Loucy (cell line): Measurements from ENCODE around the gene CD36.

Experiments
- EZH2phosphoT487 ChIP-seq: fragments of 200-600 bp; IDR thresholded peaks from 2 replicates; pipeline ENCODE4 v1.6.1; 2018; ENCODE audit warnings: antibody characterized with exemption, mild to moderate bottlenecking, moderate library complexity, borderline replicate concordance
- TF ChIP-seq, protein P1 (sequence below): fragments of 200-600 bp; sonication (generic); conservative IDR thresholded peaks from 2 replicates; pipeline ENCODE4 v1.5.1; 2014; ENCODE audit warnings: mild to moderate bottlenecking, antibody characterized with exemption, low read length

DNA sequence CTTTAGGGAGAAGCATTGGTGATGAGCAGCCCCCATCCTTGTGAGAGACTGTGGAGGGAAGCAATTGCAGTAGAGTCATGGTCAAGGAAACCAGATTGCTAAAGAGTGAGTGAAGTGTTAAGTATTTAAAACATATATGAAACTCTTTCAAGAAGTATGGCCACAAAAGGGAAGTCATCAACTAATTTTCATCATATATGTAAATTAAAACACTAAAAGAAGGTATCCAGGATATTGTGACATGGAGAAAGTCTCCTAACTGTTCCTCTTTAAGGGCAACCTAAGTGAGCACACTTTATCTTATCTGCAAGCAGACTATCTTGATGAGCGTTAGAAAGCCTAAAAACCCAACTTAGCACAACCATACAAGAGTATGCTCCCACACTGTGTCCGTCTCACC is 69.7 kb downstream of the CD36 start:
- TF ChIP-seq, protein P1, sequence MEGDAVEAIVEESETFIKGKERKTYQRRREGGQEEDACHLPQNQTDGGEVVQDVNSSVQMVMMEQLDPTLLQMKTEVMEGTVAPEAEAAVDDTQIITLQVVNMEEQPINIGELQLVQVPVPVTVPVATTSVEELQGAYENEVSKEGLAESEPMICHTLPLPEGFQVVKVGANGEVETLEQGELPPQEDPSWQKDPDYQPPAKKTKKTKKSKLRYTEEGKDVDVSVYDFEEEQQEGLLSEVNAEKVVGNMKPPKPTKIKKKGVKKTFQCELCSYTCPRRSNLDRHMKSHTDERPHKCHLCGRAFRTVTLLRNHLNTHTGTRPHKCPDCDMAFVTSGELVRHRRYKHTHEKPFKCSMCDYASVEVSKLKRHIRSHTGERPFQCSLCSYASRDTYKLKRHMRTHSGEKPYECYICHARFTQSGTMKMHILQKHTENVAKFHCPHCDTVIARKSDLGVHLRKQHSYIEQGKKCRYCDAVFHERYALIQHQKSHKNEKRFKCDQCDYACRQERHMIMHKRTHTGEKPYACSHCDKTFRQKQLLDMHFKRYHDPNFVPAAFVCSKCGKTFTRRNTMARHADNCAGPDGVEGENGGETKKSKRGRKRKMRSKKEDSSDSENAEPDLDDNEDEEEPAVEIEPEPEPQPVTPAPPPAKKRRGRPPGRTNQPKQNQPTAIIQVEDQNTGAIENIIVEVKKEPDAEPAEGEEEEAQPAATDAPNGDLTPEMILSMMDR, result no peak
- no peak for TF ChIP-seq EZH2phosphoT487
